HAP-1 (cell line): ENCODE results near the gene ZBTB45.
"Not testable (repeated sequence)": the region's sequence is repeated elsewhere in the genome, so short reads cannot be mapped to it uniquely, and the experiment has no call there.

ENCODE experiments used
- DNase-seq, 2 experiments: peaks; one replicate each; pipeline ENCODE4 v3.0.0-alpha.2; 2016 to 2020; ENCODE audit warnings: low spot score in 2 of 2
- H3K27me3 ChIP-seq: fragments of 250-450 bp; sonication (Bioruptor Pico); 2 replicates; pipeline ENCODE4 v1.5.1; 2020; ENCODE audit warnings: low read depth, mild to moderate bottlenecking, moderate library complexity
- H3K36me3 ChIP-seq: fragments of 250-450 bp; sonication (Bioruptor Pico); replicated peaks from 2 replicates; pipeline ENCODE4 v1.5.1; 2020; ENCODE audit warnings: mild to moderate bottlenecking
- H3K4me1 ChIP-seq: fragments of 250-450 bp; sonication (Bioruptor Pico); 2 replicates; pipeline ENCODE4 v1.5.1; 2020; ENCODE audit warnings: mild to moderate bottlenecking
- H3K4me3 ChIP-seq: fragments of 250-450 bp; sonication (Bioruptor Pico); 2 replicates; pipeline ENCODE4 v1.5.1; 2020; ENCODE audit warnings: mild to moderate bottlenecking, moderate library complexity
- H3K9me3 ChIP-seq: fragments of 250-450 bp; sonication (Bioruptor Pico); 2 replicates; pipeline ENCODE4 v1.5.1; 2020; ENCODE audit warnings: mild to moderate bottlenecking, moderate library complexity
- in situ Hi-C: fragments of 300-500 bp; cut with MboI; formaldehyde crosslinking; loops from 3 replicates; pipeline ENCODE4 v1.14.3; 2020; ENCODE audit warnings: low sequenced_read_pairs, inconsistent platforms, mixed read lengths

The ZBTB45 gene

GRCh38 chr19:58514564-58515022 lies 5.0 kb downstream of the ZBTB45 start:
- peak overlapping the region; percentile 44 for H3K4me3 ChIP-seq
- no peaks in the 10 kb centered on the region for H3K9me3 ChIP-seq
- peaks cover 20% of the 10 kb centered on the region for H3K36me3 ChIP-seq
- in situ Hi-C loops = no loop called here
- no peaks in the 10 kb centered on the region for H3K27me3 ChIP-seq
- no peak for DNase-seq
- H3K4me1 ChIP-seq = peaks cover 16% of the 10 kb centered on the region

GRCh38 chr19:58513694-58514563 lies 5.7 kb downstream of the ZBTB45 start:
- in situ Hi-C loops = no loop called here
- Histone ChIP-seq H3K4me1 (peaks cover 16% of the 10 kb centered on the region), H3K4me3 (peak overlapping the region; percentile 44), H3K9me3 (no peaks in the 10 kb centered on the region), H3K36me3 (peaks cover 20% of the 10 kb centered on the region), H3K27me3 (no peaks in the 10 kb centered on the region)
- DNase-seq = peak; percentile 80 to 95

GRCh38 chr19:58513213-58513693 lies 6.4 kb downstream of the ZBTB45 start:
- no peaks in the 10 kb centered on the region for H3K27me3 ChIP-seq
- no peak overlapping the region for H3K4me3 ChIP-seq
- no peak for DNase-seq
- peaks cover 12% of the 10 kb centered on the region for H3K4me1 ChIP-seq
- in situ Hi-C loops = no loop called here
- no peaks in the 10 kb centered on the region for H3K9me3 ChIP-seq
- peaks cover 20% of the 10 kb centered on the region for H3K36me3 ChIP-seq

- in situ Hi-C loops = no loop called here
- Histone ChIP-seq H3K4me3 (no peak within 1 kb of the TSS), H3K36me3 (peaks cover 16% of the 10 kb centered on the region), H3K9me3 (no peaks in the 10 kb centered on the region; the same call in 1 of the 2 replicates), H3K27me3 (no peaks in the 10 kb centered on the region), H3K4me1 (peaks cover 9% of the 10 kb centered on the region)
- DNase-seq = no peak
Observed at GRCh38 chr19:58511353-58512208, 8.0 kb downstream of the ZBTB45 start, which contains the start of gene SLC27A5. SLC27A5 (minus strand) TSS chr19:58511992; CDS start chr19:58511955, 37 bp downstream.

GRCh38 chr19:58510084-58510862 lies 9.3 kb downstream of the ZBTB45 start:
- Histone ChIP-seq H3K4me3 (no peak overlapping the region), H3K27me3 (no peaks in the 10 kb centered on the region), H3K9me3 (no peaks in the 10 kb centered on the region; the same call in 1 of the 2 replicates), H3K36me3 (peaks cover 7% of the 10 kb centered on the region), H3K4me1 (peaks cover 9% of the 10 kb centered on the region)
- DNase-seq = no peak
- in situ Hi-C loops = no loop called here

GRCh38 chr19:58509731-58510083 lies 9.9 kb downstream of the ZBTB45 start:
- DNase-seq = no peak
- H3K27me3 ChIP-seq = no peaks in the 10 kb centered on the region
- in situ Hi-C loops = no loop called here
- no peak overlapping the region for H3K4me3 ChIP-seq
- H3K9me3 ChIP-seq = no peaks in the 10 kb centered on the region; the same call in 1 of the 2 replicates
- H3K4me1 ChIP-seq = peaks cover 6% of the 10 kb centered on the region
- H3K36me3 ChIP-seq = peaks cover 3% of the 10 kb centered on the region

GRCh38 chr19:58507602-58508223 lies 11.9 kb downstream of the ZBTB45 start:
- H3K27me3 ChIP-seq, H3K4me3 ChIP-seq, H3K9me3 ChIP-seq, DNase-seq, H3K4me1 ChIP-seq, H3K36me3 ChIP-seq, in situ Hi-C loops: not testable (repeated sequence)

- Histone ChIP-seq H3K4me3 (no peak overlapping the region), H3K27me3 (no peaks in the 10 kb centered on the region), H3K9me3 (no peaks in the 10 kb centered on the region), H3K36me3 (no peaks in the 10 kb centered on the region), H3K4me1 (peaks cover 13% of the 10 kb centered on the region)
- no peak for DNase-seq
- in situ Hi-C loops = no loop called here
Observed at GRCh38 chr19:58500242-58500641, 19.4 kb downstream of the ZBTB45 start.

- Histone ChIP-seq H3K4me3 (peak overlapping the region; percentile 46), H3K9me3 (no peaks in the 10 kb centered on the region), H3K4me1 (peaks cover 13% of the 10 kb centered on the region), H3K36me3 (no peaks in the 10 kb centered on the region), H3K27me3 (no peaks in the 10 kb centered on the region)
- in situ Hi-C loops = no loop called here
- DNase-seq = peak; percentile 98 to 100
Observed at GRCh38 chr19:58499021-58499927, 20.3 kb downstream of the ZBTB45 start.

- no peaks in the 10 kb centered on the region for H3K36me3 ChIP-seq
- in situ Hi-C loops = no loop called here
- DNase-seq = no peak
- H3K4me3 ChIP-seq = peak overlapping the region; percentile 46
- H3K27me3 ChIP-seq = no peaks in the 10 kb centered on the region
- H3K4me1 ChIP-seq = peaks cover 13% of the 10 kb centered on the region
- H3K9me3 ChIP-seq = no peaks in the 10 kb centered on the region
Observed at GRCh38 chr19:58498316-58499020, 21.1 kb downstream of the ZBTB45 start.

GRCh38 chr19:58497634-58498170 lies 21.9 kb downstream of the ZBTB45 start:
- peaks cover 13% of the 10 kb centered on the region for H3K4me1 ChIP-seq
- DNase-seq = no peak
- in situ Hi-C loops = no loop called here
- H3K36me3 ChIP-seq = no peaks in the 10 kb centered on the region
- H3K9me3 ChIP-seq = no peaks in the 10 kb centered on the region
- H3K27me3 ChIP-seq = no peaks in the 10 kb centered on the region
- no peak overlapping the region for H3K4me3 ChIP-seq
